ENCODE data around the gene PGC. TPM values are rescaled to one million over a fixed set of nuclear protein-coding genes. Genes with fewer than 3 reads are reported as not detected.
"Not testable (repeated sequence)": the region's sequence is repeated elsewhere in the genome, so short reads cannot be mapped to it uniquely, and the experiment has no call there.

Gene PGC
- polyA plus RNA-seq, 3 donors from 2014 or later, result not detected

DNA sequence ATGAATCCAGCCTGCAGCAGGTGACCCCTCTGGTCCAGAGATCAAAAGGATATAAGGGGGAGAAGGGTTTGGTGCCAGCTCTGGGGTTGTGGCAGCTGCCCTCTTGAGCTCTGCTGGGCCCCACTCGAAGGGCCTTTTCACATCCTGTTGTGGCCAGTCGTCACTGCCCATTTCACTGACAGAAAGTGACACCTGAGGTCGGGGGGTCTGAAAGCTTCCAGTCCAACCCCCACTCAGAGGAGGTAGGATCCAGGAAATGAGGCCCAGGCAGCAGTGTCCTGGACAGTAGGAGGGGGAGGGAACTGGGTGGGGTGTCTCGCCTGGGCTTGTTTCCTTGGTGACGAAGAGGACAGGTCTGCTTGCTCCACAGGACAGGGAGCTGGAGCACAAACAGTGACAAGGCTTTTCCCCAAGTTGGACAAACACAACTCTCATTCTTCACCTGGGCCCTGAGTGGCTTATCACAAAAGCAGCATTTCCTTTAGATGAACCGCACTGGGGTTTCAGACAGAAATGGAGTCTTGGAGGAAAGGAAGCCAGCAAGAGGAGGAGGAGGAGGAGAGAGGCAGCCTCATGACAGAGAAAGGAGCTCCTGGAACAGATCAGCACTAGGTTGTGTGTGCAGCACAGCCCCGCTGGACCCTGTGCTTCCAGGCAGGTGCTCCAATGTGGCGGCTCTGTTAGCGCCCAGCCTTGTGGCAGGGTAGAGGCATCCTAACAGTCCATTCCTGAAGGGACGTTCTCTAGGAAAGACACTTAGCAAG lies 21.5 kb upstream of the PGC start:
- H3K36me3 Mint-ChIP-seq, result peaks cover 4 to 14% (median 10%) of the 10 kb centered on the region in 3 donors
- H3K27me3 Mint-ChIP-seq (ENCODE audit: low read depth in 3 of 3), result peaks cover 0 to 2% (median 0%) of the 10 kb centered on the region in 3 donors
- H3K4me3 Mint-ChIP-seq, result no peak overlapping the region
- no peak for DNase-seq
- H3K9me3 Mint-ChIP-seq, result no peaks in the 10 kb centered on the region
- H3K4me1 Mint-ChIP-seq, result peaks cover 11 to 12% of the 10 kb centered on the region in 2 donors
- peak overlapping the region in 5 of 6 donors; percentile 36 to 66 (median 44) for H3K27ac Mint-ChIP-seq

DNA sequence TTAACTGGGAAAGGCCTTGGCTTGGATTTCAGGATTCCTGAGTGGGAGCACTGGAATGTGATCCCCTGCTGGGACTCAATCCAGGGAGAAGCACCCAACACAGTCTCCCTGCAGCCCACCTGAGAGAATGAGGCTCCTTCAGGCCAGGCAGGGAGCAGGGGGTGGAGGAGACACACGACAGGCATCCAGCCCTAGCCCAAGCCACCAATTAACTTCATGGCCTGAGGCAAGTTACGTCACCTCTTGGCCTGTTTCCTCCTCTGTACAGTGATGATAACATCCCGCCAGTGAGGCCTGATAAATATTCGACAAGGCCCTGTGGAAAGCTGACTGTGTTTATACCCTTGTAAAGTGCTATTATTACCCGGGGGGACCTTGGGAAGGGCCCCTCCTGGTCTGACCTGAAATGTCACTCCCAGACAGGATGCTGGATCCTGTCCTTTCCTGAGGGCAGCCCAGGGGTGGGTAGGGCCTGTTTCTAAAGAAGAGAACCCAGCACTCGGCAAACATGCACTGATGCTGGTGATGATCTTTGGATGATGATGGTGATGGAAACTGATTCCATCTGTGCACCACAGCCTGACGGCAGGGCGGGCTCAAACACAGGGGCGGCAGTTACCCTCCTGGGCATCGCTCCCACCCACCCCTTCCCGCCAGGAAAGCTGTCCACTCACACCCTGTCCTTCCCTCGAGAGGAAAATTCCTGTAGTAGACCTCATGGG lies 20.1 kb upstream of the PGC start:
- H3K4me3 Mint-ChIP-seq, result no peak overlapping the region

DNA sequence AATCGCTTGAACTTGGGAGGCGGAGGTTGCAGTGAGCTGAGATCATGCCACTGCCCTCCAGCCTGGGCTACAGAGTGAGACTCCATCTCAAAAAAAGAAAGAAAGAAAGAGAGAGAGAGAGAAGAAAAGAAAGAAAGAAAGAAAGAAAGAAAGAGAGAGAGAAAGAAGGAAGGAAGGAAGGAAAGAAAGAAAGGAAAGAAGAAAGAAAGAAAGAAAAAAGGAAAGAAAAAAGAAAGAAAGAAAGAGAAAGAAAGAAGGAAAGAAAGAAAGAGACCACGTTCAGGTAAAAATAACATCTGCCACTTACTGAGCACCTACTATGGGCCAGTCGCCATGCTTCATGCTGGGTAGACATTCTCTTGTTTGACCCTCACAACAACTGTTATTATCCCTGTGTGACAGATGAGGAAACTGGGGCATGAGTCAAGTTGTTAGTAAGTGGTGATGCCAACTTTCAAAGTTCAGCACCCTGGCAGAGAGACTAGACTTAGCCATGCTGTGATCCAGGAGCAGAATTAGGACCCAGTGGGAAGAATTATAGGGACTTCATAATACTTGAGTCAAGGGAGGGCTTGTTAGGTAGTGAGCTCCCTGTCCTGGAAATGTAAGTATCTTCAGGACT lies 19.0 kb upstream of the PGC start:
- not testable (repeated sequence) for H3K36me3 Mint-ChIP-seq; DNase-seq; H3K9me3 Mint-ChIP-seq; H3K27me3 Mint-ChIP-seq (ENCODE audit: low read depth in 3 of 3); H3K27ac Mint-ChIP-seq; H3K4me3 Mint-ChIP-seq
- peaks cover 11 to 12% of the 10 kb centered on the region in 2 donors for H3K4me1 Mint-ChIP-seq

More for the DNA sequence above, 20.1 kb upstream of the PGC start:
- Mint-ChIP-seq H3K4me1 (peaks cover 11 to 12% of the 10 kb centered on the region in 2 donors), H3K27me3 (ENCODE audit: low read depth in 3 of 3) (peaks cover 0 to 6% (median 0%) of the 10 kb centered on the region in 3 donors), H3K27ac (no peak overlapping the region), H3K9me3 (no peaks in the 10 kb centered on the region), H3K36me3 (peaks cover 4 to 10% (median 4%) of the 10 kb centered on the region in 3 donors)
- no peak for DNase-seq

DNA sequence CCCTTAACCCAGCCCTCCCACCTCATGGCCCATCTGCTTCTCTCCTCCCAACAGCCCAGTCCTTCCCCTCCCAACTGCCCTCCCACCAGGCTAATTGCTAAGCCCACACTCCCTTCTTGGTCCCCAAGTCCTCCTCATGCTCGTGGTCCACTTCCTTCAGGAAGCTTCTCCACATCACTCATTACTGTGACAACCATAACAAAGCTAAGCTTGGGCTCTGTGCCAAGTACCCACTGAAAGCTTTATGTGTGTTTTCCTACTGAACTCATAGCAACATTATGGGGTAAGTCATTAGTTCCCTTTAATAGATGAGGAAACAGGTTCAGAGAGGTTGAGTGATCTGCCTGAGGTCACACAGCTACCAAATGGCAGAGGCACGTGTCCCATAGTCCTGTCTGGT lies 16.3 kb upstream of the PGC start:
- Mint-ChIP-seq H3K36me3 (no peaks in the 10 kb centered on the region), H3K4me3 (no peak overlapping the region), H3K27me3 (ENCODE audit: low read depth in 3 of 3) (peaks cover 0 to 6% (median 3%) of the 10 kb centered on the region in 3 donors), H3K9me3 (no peaks in the 10 kb centered on the region), H3K4me1 (peaks cover 5% of the 10 kb centered on the region in 2 donors), H3K27ac (no peak overlapping the region)
- DNase-seq, result no peak

DNA sequence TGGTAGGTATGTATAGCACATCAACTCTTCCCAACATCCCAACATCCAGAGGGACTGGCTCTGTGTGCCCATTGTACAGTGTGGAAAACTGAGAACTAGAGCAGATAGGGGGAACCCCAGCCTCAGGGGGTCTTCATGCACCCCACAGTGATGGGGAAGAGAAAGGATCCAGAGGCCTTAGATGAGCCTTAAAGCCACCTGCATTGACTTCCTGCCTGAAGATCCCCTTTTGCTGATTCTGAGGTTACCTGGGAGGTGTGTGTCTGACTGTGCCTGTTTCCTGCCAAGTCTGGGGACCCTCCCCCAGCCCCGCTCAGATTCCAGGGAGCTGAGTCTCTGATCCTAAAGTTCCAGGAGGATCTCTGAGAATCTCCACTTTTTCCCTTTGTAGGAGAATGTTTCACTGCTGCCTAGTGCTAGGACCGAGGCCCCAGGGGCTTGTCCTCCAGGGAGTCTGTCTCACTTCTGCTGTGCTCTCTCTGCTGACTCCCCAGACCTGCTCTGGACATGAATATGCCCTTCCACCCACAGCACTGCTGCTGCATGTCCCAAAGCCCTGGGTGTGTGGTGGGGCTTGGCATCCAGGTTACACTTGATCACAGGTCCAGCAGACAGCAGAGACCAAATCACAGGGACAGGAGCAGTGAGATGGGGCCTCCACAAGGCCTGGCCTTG lies 12.8 kb upstream of the PGC start:
- no peaks in the 10 kb centered on the region for H3K9me3 Mint-ChIP-seq
- H3K27ac Mint-ChIP-seq, result peak overlapping the region in 1 of 6 donors; percentile 49
- DNase-seq, result no peak
- no peaks in the 10 kb centered on the region for H3K4me1 Mint-ChIP-seq
- H3K27me3 Mint-ChIP-seq (ENCODE audit: low read depth in 3 of 3), result peaks cover 0 to 9% (median 5%) of the 10 kb centered on the region in 3 donors
- no peak overlapping the region for H3K4me3 Mint-ChIP-seq
- H3K36me3 Mint-ChIP-seq, result no peaks in the 10 kb centered on the region

DNA sequence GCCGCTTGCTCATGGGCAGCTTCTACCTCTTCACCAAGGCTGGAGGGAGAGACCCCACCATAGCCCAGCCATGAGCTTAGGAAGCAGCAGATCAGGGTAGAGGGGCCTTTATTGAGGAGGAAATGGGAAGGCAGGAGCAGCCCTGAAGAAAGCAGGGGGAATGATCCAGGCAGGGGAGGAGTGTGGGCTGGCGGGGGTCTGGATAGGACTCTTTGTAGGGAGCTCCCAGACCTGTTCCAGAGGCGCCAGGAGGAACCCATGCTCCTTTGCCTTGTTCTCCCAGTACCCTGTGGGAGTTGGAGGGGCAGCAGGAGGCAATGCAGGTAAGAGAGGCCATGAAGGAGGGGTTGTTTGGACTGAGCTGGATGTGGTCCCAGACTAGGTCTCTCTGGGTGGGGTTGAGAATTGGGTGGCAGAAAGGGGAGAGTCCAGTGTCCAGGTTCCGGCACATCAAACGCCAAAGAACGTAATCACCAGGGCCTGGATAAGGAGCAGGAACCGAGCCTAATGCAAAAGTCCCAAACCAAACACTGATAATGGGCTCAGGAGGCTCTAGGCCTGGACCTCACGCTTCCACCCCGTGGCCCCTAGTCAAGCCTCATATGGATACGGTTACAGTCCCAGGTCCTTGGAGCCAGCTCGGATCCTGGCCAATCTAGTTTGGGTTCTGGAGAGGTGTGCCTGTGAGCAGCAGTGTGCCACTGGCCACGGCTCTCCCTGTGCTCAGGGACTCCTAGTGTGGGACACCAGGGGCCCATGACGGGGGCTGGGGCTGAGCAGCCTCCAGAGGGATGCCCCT lies 12.1 kb upstream of the PGC start:
- peaks cover 0 to 9% (median 5%) of the 10 kb centered on the region in 3 donors for H3K27me3 Mint-ChIP-seq (ENCODE audit: low read depth in 3 of 3)
- no peak overlapping the region for H3K27ac Mint-ChIP-seq
- no peak overlapping the region for H3K4me3 Mint-ChIP-seq
- no peaks in the 10 kb centered on the region for H3K36me3 Mint-ChIP-seq
- H3K4me1 Mint-ChIP-seq, result no peaks in the 10 kb centered on the region
- no peaks in the 10 kb centered on the region for H3K9me3 Mint-ChIP-seq
- DNase-seq, result no peak

DNA sequence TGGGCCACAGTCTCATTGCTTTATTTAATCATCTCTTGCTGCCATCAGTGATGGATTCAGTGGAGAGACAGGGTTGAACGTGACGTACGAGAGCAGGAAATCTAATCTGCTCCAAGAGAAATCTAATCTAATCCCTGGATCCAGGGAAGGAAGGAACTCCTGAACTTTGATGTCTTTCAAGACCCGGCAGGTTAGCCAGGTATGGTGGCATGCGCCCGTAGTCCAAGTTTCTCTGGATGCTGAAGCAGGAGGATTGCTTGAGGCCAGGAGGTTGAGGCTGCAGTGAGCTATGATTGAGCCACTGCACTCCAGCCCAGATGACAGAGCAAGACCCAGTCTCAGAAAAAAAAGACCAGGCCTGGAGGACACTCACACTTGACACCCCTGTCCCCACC lies 11.4 kb upstream of the PGC start:
- H3K27ac Mint-ChIP-seq, result no peak overlapping the region
- H3K36me3 Mint-ChIP-seq, result no peaks in the 10 kb centered on the region
- no peak for DNase-seq
- H3K4me1 Mint-ChIP-seq, result no peaks in the 10 kb centered on the region
- H3K9me3 Mint-ChIP-seq, result no peaks in the 10 kb centered on the region
- no peak overlapping the region for H3K4me3 Mint-ChIP-seq
- H3K27me3 Mint-ChIP-seq (ENCODE audit: low read depth in 3 of 3), result peaks cover 0 to 7% (median 5%) of the 10 kb centered on the region in 3 donors

DNA sequence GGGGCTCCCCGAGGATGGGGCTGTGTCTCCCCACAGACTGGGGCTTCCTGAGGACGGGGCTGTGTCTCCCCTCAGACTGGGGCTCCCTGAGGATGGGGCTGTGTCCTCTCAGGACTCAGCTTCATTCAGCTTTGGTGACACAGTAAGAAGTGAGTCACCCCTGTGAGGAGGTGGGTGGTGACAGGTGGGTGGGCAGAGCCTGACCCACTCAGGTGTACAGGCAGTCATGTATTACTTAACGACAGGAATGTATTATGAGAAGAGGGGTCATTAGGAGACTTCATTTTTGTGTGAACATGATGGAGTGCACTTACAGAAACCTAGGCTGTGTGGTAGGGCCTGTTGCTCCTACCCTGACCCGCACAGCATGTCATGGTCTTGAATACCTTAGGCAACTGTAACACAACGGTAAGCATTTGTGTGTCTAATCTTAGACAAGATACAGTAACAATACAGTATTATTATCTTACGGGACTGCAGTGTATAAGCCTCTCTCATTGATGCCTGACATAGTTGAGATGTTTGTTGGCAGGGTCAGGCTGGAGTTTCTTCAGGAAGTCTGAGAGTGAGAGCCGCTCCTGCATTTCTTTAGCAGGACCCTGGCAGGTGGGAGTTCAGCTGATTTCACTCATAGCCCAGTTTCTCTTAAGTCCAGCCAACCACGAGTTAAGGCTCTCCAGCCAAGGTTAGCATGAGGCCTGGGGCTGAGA lies 10.9 kb upstream of the PGC start:
- H3K36me3 Mint-ChIP-seq, result no peaks in the 10 kb centered on the region
- H3K4me3 Mint-ChIP-seq, result no peak overlapping the region
- H3K27me3 Mint-ChIP-seq (ENCODE audit: low read depth in 3 of 3), result peaks cover 0 to 5% (median 5%) of the 10 kb centered on the region in 3 donors
- no peak for DNase-seq
- no peaks in the 10 kb centered on the region for H3K9me3 Mint-ChIP-seq
- no peaks in the 10 kb centered on the region for H3K4me1 Mint-ChIP-seq
- no peak overlapping the region for H3K27ac Mint-ChIP-seq

DNA sequence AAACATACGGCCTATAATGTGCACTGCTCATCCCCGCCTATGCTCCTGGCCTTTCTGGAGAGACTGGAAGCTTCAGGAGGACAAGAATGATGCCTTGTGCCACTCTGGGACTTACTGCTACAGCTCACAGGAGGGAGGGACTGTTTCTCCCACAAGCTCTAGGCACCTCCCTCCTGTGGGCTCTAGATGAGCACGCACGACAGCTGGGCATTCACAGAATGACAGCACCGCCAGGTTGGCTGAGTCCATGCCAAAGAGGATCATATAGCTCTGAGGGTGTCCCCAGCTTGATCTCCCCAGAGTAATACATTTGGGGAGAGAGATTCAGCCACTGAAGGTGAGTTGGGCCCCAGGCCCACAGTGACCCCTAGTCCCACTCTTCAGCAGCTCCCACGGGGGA lies 10.1 kb upstream of the PGC start:
- no peak for DNase-seq
- peaks cover 0 to 5% (median 2%) of the 10 kb centered on the region in 3 donors for H3K27me3 Mint-ChIP-seq (ENCODE audit: low read depth in 3 of 3)
- no peak overlapping the region for H3K27ac Mint-ChIP-seq
- no peaks in the 10 kb centered on the region for H3K36me3 Mint-ChIP-seq
- no peaks in the 10 kb centered on the region for H3K9me3 Mint-ChIP-seq
- no peaks in the 10 kb centered on the region for H3K4me1 Mint-ChIP-seq
- no peak overlapping the region for H3K4me3 Mint-ChIP-seq

DNA sequence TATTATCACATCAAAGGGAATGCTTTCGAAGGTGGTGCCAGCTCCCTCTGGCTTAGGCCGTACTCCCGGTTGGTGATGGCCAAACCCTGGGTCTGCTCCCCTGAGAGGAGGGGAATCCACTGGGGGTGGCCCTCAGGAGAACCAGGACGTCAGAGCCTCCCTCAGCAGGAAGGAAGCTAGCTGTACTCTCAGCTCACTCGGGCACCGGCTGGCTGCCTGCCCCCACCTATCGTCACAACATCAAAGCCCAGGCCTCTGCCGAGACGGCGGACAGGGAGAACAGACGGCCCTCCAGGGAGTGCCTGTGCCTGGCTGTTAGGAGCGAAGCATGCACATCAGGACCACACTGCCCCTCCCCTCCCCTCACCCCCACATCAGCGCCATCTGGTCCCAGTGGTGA lies 9.2 kb upstream of the PGC start:
- DNase-seq, result no peak
- H3K27ac Mint-ChIP-seq, result no peak overlapping the region
- peaks cover 0 to 5% (median 2%) of the 10 kb centered on the region in 3 donors for H3K27me3 Mint-ChIP-seq (ENCODE audit: low read depth in 3 of 3)
- no peak overlapping the region for H3K4me3 Mint-ChIP-seq
- H3K36me3 Mint-ChIP-seq, result no peaks in the 10 kb centered on the region
- no peaks in the 10 kb centered on the region for H3K9me3 Mint-ChIP-seq
- no peaks in the 10 kb centered on the region for H3K4me1 Mint-ChIP-seq

DNA sequence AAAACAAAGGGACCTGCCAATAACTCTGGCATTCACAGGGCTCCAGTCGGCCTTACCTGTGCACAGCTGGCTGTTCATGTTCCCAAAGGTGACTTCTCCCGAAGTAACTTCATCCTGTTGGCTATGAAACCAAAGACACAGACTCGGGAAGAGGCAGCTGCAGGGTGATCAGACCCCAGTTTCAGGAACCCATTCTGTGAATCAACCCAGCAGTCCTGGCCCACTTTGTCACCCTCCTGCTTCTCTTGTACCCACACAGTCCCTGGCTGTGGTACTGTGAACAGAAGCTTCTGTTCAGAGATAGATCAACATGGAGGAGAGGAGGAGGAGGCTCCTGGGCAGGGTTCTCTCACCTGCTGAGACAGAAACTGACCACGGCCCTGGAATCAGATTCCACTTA lies 8.7 kb upstream of the PGC start:
- H3K27me3 Mint-ChIP-seq (ENCODE audit: low read depth in 3 of 3), result peaks cover 2 to 4% (median 2%) of the 10 kb centered on the region in 3 donors
- H3K4me1 Mint-ChIP-seq, result no peaks in the 10 kb centered on the region
- no peak overlapping the region for H3K27ac Mint-ChIP-seq
- no peak for DNase-seq
- H3K4me3 Mint-ChIP-seq, result no peak overlapping the region
- H3K9me3 Mint-ChIP-seq, result no peaks in the 10 kb centered on the region
- H3K36me3 Mint-ChIP-seq, result no peaks in the 10 kb centered on the region

DNA sequence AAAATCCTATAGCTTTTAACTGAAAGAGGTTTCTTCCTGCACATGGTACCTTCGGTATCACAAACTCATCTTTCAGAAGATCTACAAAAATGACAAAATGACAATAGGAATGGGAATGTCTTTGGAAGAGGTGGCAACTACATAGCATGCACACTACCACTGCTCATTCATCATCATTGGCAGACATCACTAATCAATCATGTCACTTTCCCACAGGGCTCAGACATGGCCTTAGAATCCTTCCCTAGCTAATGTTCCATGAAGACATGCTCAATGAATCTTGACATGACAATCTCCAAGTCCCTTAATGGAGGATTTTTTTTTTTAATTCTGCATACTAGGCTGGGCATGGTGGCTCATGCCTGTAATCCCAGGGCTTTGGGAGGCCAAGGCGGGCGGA lies 3.2 kb upstream of the PGC start:
- no peak overlapping the region for H3K27ac Mint-ChIP-seq
- peaks cover 0 to 2% (median 2%) of the 10 kb centered on the region in 3 donors for H3K27me3 Mint-ChIP-seq (ENCODE audit: low read depth in 3 of 3)

More for the DNA sequence above, 3.2 kb upstream of the PGC start:
- Mint-ChIP-seq H3K9me3 (no peaks in the 10 kb centered on the region), H3K4me3 (no peak overlapping the region), H3K4me1 (no peaks in the 10 kb centered on the region), H3K36me3 (peaks cover 0 to 7% (median 0%) of the 10 kb centered on the region in 3 donors)
- no peak for DNase-seq

All from immature natural killer cell (primary cell).